GM12891 (cell line): Measurements from ENCODE around the gene SLC44A5.

ENCODE experiments used
- POLR2A ChIP-seq: IDR thresholded peaks from 2 replicates; pipeline ENCODE4 v1.6.1; 2011; ENCODE audit warnings: low read depth, low read length, control low read depth
- POLR2AphosphoS5 ChIP-seq: IDR thresholded peaks from 2 replicates; pipeline ENCODE4 v1.6.1; 2011; ENCODE audit warnings: low read depth, low read length, control low read depth
- POU2F2 ChIP-seq: IDR thresholded peaks from 2 replicates; pipeline ENCODE4 v1.6.1; 2011; ENCODE audit warnings: low read depth, mild to moderate bottlenecking, control low read depth, low read length, moderate library complexity
- TAF1 ChIP-seq: IDR thresholded peaks from 2 replicates; pipeline ENCODE4 v1.6.1; 2011; ENCODE audit warnings: low read depth, low read length, control low read depth

GRCh38 chr1:75373542-75374159 is 237.3 kb downstream of the SLC44A5 start:
- TF ChIP-seq TAF1 (no peak), POLR2A (no peak), POLR2AphosphoS5 (no peak), POU2F2 (no peak)
